BLaER1 (cell line): ENCODE measurements around the gene SPEM2.

Experiments used
- H3K27ac ChIP-seq: shearing (Covaris generic); formaldehyde crosslinking; 2 replicates; pipeline ENCODE4 v1.8.1; 2022
- H3K27me3 ChIP-seq: shearing (Covaris generic); formaldehyde crosslinking; 2 replicates; pipeline ENCODE4 v1.8.1; 2022
- H3K36me3 ChIP-seq: shearing (Covaris generic); formaldehyde crosslinking; 2 replicates; pipeline ENCODE4 v1.8.1; 2022
- H3K4me1 ChIP-seq: shearing (Covaris generic); formaldehyde crosslinking; 2 replicates; pipeline ENCODE4 v1.8.1; 2022
- H3K4me2 ChIP-seq: shearing (Covaris generic); formaldehyde crosslinking; 2 replicates; pipeline ENCODE4 v1.8.1; 2022
- H3K4me3 ChIP-seq: shearing (Covaris generic); formaldehyde crosslinking; 2 replicates; pipeline ENCODE4 v1.8.1; 2022
- H3K9ac ChIP-seq: shearing (Covaris generic); formaldehyde crosslinking; 2 replicates; pipeline ENCODE4 v1.8.1; 2022
- H3K9me3 ChIP-seq: shearing (Covaris generic); formaldehyde crosslinking; 2 replicates; pipeline ENCODE4 v1.8.1; 2022
- H4K20me1 ChIP-seq: shearing (Covaris generic); formaldehyde crosslinking; 2 replicates; pipeline ENCODE4 v1.8.1; 2022
- Cebpa-rat ChIP-seq: shearing (Covaris generic); IDR thresholded peaks from 2 replicates; pipeline ENCODE4 v1.8.1; 2022

The SPEM2 gene

DNA sequence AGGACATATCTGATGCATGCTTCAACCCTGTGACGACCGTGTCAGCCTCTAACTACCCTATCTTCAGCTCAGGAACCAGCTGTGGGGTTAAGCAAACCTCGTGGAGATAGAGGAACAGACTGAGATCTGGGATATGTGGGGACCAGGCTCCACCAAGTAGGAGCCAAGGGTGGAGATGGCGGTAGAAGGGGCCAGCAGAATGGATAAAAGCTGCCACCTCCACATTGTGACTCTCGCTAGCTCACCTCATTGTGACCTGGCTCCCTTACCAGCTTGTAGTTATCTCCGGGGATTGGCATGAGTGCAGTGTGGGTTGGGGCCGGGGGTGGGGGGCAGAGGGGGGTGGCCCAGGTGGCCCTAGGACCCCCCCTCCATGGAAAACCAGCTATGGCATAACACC, at the start of gene SPEM2:
SPEM2 (plus strand) TSS at position 301 of the 400 bp plus-strand sequence; CDS start at position 374, 73 bp downstream.
- Histone ChIP-seq H3K4me1 (peaks cover 8% of the 10 kb centered on the region), H3K9ac (no peak within 1 kb of the TSS), H3K4me2 (peak within 1 kb of the TSS; percentile 37), H3K9me3 (no peaks in the 10 kb centered on the region), H4K20me1 (no peaks in the 10 kb centered on the region), H3K4me3 (no peak within 1 kb of the TSS), H3K27me3 (no peaks in the 10 kb centered on the region), H3K36me3 (no peaks in the 10 kb centered on the region), H3K27ac (no peak within 1 kb of the TSS)
- TF ChIP-seq Cebpa-rat, result no peak

DNA sequence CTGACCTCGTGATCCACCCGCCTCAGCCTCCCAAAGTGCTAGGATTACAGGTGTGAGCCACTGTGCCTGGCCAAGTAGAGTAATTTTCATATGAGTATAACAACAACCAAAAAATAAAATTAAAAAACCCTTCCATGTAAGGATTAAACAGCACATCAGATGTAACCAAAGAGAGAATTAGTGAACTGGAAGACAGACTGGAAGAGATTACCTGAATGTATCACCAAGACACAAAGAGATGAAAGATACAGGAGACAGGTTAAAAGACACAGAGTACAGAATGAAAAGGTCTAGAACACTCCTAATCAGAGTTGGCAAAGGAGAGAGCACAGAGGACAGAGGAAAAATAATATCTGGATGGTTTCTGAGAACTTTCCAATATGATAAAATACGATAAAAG, 46.3 kb upstream of the SPEM2 start:
- Histone ChIP-seq H4K20me1 (peaks cover 7% of the 10 kb centered on the region; the same call in 1 of the 2 replicates), H3K9ac (no peak overlapping the region), H3K4me1 (peaks cover 7% of the 10 kb centered on the region), H3K27me3 (peaks cover 55% of the 10 kb centered on the region), H3K9me3 (peaks cover 20% of the 10 kb centered on the region), H3K4me3 (no peak overlapping the region), H3K27ac (no peak overlapping the region), H3K36me3 (no peaks in the 10 kb centered on the region), H3K4me2 (no peak overlapping the region)
- no peak for TF ChIP-seq Cebpa-rat

DNA sequence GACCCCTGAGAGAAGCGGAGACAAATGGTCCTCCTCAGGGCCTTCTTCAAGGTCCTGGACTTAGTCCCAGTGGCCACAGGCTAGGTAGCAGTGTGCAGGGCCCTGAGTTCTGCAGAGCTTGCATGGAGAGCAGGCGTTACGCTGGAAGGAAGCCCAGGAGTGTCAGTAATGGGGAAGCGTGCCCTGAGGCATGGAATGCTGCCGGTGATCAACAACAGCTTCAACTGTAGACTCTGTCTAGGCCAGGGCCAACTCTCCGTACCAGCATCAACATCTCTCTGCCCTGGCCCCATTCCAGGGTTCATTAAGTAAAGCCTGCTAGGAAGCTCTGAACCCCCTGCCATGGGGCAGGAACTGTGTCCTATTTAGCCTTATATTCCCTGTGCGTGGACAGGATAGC, 45.1 kb upstream of the SPEM2 start:
- TF ChIP-seq Cebpa-rat, result no peak
- Histone ChIP-seq H3K27me3 (peaks cover 62% of the 10 kb centered on the region), H4K20me1 (peaks cover 7% of the 10 kb centered on the region; the same call in 1 of the 2 replicates), H3K4me3 (no peak overlapping the region), H3K9me3 (peaks cover 20% of the 10 kb centered on the region), H3K36me3 (no peaks in the 10 kb centered on the region), H3K4me2 (no peak overlapping the region), H3K27ac (no peak overlapping the region), H3K4me1 (peaks cover 12% of the 10 kb centered on the region), H3K9ac (no peak overlapping the region)

GRCh38 chr17:7380855-7381683, 44.3 kb upstream of the SPEM2 start, which contains the start of gene TNK1:
Gene TNK1 (plus strand): TSS chr17:7381089. CDS start chr17:7382927, 1,838 bp downstream.
- no peak within 1 kb of the TSS for H3K4me2 ChIP-seq
- peaks cover 62% of the 10 kb centered on the region for H3K27me3 ChIP-seq
- H3K36me3 ChIP-seq, result no peaks in the 10 kb centered on the region; the same call in 1 of the 2 replicates
- no peak within 1 kb of the TSS for H3K4me3 ChIP-seq
- no peak within 1 kb of the TSS for H3K9ac ChIP-seq
- no peak for TF ChIP-seq Cebpa-rat
- H3K9me3 ChIP-seq, result peaks cover 20% of the 10 kb centered on the region
- H4K20me1 ChIP-seq, result peaks cover 10% of the 10 kb centered on the region; the same call in 1 of the 2 replicates
- H3K4me1 ChIP-seq, result peaks cover 12% of the 10 kb centered on the region
- H3K27ac ChIP-seq, result no peak within 1 kb of the TSS

DNA sequence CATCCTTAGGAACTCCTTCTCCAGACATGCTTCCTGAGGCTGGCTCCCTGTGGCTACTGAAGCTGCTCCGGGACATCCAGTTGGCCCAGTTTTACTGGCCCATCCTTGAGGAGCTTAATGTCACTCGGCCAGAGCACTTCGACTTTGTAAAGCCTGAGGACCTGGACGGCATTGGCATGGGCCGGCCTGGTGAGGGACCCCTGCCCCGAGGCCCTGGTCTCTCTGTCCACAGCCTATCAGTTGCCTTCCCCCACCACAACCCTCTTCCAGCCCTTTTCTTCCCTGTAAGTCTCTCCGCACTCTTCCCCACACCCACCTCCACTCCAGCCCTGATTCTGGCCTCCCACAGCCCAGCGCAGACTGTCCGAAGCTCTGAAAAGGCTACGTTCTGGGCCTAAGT, 42.5 kb upstream of the SPEM2 start:
- Histone ChIP-seq H3K9me3 (peaks cover 20% of the 10 kb centered on the region), H3K27me3 (peaks cover 62% of the 10 kb centered on the region), H3K4me3 (no peak overlapping the region), H3K4me1 (peaks cover 12% of the 10 kb centered on the region), H3K4me2 (no peak overlapping the region), H3K27ac (no peak overlapping the region), H3K36me3 (peaks cover 3% of the 10 kb centered on the region), H3K9ac (no peak overlapping the region), H4K20me1 (peaks cover 18% of the 10 kb centered on the region; the same call in 1 of the 2 replicates)
- no peak for TF ChIP-seq Cebpa-rat

- H3K27ac ChIP-seq, result no peak overlapping the region
- peaks cover 13% of the 10 kb centered on the region for H3K4me1 ChIP-seq
- H3K4me3 ChIP-seq, result no peak overlapping the region
- H3K9ac ChIP-seq, result no peak overlapping the region
- peaks cover 8% of the 10 kb centered on the region for H3K36me3 ChIP-seq
- H3K27me3 ChIP-seq, result peaks cover 62% of the 10 kb centered on the region
- peaks cover 20% of the 10 kb centered on the region for H3K9me3 ChIP-seq
- no peak for TF ChIP-seq Cebpa-rat
- peaks cover 18% of the 10 kb centered on the region; the same call in 1 of the 2 replicates for H4K20me1 ChIP-seq
- peak overlapping the region; percentile 91 for H3K4me2 ChIP-seq
Measured at GRCh38 chr17:7383371-7383741, 42.1 kb upstream of the SPEM2 start.

DNA sequence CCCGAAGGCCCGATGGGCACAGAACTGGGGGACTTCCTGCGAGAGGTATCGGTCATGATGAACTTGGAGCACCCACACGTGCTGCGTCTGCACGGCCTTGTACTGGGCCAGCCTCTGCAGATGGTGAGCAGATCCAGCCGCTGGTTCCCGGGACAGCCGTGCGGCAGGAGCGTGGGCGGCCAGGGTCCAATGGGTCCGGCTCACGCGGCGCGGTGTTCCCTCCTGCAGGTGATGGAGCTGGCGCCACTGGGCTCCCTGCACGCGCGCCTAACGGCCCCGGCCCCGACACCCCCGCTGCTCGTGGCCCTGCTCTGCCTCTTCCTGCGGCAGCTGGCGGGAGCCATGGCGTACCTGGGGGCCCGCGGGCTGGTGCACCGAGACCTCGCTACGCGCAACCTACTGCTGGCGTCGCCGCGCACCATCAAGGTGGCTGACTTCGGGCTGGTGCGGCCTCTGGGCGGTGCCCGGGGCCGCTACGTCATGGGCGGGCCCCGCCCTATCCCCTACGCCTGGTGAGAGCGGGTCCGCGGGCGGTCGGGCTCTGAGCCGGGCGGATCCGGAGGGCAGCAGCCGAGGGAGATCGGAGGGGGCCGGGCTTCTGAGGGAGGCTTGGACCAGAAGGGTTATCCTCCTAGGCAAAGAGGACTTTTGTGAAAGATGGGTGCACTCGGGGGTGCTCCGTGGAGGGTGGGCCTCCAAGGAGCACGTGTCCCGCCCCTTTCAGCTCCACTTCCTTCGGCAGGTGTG, 41.5 kb upstream of the SPEM2 start:
- H3K4me2 ChIP-seq, result peak overlapping the region; percentile 91
- TF ChIP-seq Cebpa-rat, result no peak
- peak overlapping the region; percentile 44; the same call in 1 of the 2 replicates for H3K9ac ChIP-seq
- peaks cover 18% of the 10 kb centered on the region for H3K9me3 ChIP-seq
- peaks cover 60% of the 10 kb centered on the region for H3K27me3 ChIP-seq
- H3K27ac ChIP-seq, result no peak overlapping the region; the same call in 1 of the 2 replicates
- peak overlapping the region; percentile 65 for H3K4me3 ChIP-seq
- peaks cover 13% of the 10 kb centered on the region for H3K36me3 ChIP-seq
- peaks cover 18% of the 10 kb centered on the region for H3K4me1 ChIP-seq
- peaks cover 22% of the 10 kb centered on the region; the same call in 1 of the 2 replicates for H4K20me1 ChIP-seq

- peak overlapping the region; percentile 65 for H3K4me3 ChIP-seq
- H3K4me2 ChIP-seq, result peak overlapping the region; percentile 91
- TF ChIP-seq Cebpa-rat, result no peak
Measured at GRCh38 chr17:7384489-7385081, 40.8 kb upstream of the SPEM2 start.

GRCh38 chr17:7388856-7389255, 36.6 kb upstream of the SPEM2 start:
- Histone ChIP-seq H3K9me3 (no peaks in the 10 kb centered on the region), H3K9ac (no peak overlapping the region), H3K27me3 (peaks cover 10% of the 10 kb centered on the region), H3K4me2 (no peak overlapping the region), H3K4me3 (no peak overlapping the region), H4K20me1 (peaks cover 17% of the 10 kb centered on the region; the same call in 1 of the 2 replicates), H3K36me3 (peaks cover 52% of the 10 kb centered on the region), H3K27ac (no peak overlapping the region), H3K4me1 (peaks cover 38% of the 10 kb centered on the region)
- no peak for TF ChIP-seq Cebpa-rat

More at GRCh38 chr17:7384489-7385081, 40.8 kb upstream of the SPEM2 start:
- Histone ChIP-seq H4K20me1 (peaks cover 25% of the 10 kb centered on the region; the same call in 1 of the 2 replicates), H3K27me3 (peaks cover 53% of the 10 kb centered on the region), H3K9me3 (peaks cover 11% of the 10 kb centered on the region), H3K4me1 (peaks cover 23% of the 10 kb centered on the region), H3K27ac (no peak overlapping the region; the same call in 1 of the 2 replicates), H3K36me3 (peaks cover 20% of the 10 kb centered on the region), H3K9ac (peak overlapping the region; percentile 44; the same call in 1 of the 2 replicates)
